Hepatocyte (in vitro differentiated cells): ENCODE measurements around the gene SHROOM3. TPM values are rescaled to one million over a fixed set of nuclear protein-coding genes. Genes with fewer than 3 reads are reported as not detected.

Experiments used
- DNase-seq: peaks from one replicate; pipeline ENCODE4 v3.0.0-alpha.2; 2016; ENCODE audit warnings: low spot score
- H2AFZ ChIP-seq: fragments of 200-600 bp; sonication (generic); 2 replicates; pipeline ENCODE4 v1.6.0; 2016; ENCODE audit warnings: antibody characterized with exemption, mild to moderate bottlenecking
- H3K27ac ChIP-seq: fragments of 200-600 bp; sonication (generic); 2 replicates; pipeline ENCODE4 v1.5.1; 2016; ENCODE audit warnings: mild to moderate bottlenecking
- H3K27me3 ChIP-seq: fragments of 200-600 bp; sonication (generic); 2 replicates; pipeline ENCODE4 v1.6.1; 2016
- H3K36me3 ChIP-seq: fragments of 200-600 bp; sonication (generic); replicated peaks from 2 replicates; pipeline ENCODE4 v1.5.1; 2016; ENCODE audit warnings: low read depth; ENCODE audit not compliant: insufficient read depth
- H3K4me1 ChIP-seq: fragments of 200-600 bp; sonication (generic); 2 replicates; pipeline ENCODE4 v1.5.1; 2016; ENCODE audit warnings: mild to moderate bottlenecking, moderate library complexity; ENCODE audit not compliant: insufficient read depth
- H3K4me2 ChIP-seq: fragments of 200-600 bp; sonication (generic); 2 replicates; pipeline ENCODE4 v1.6.0; 2016
- H3K4me3 ChIP-seq: fragments of 200-600 bp; sonication (generic); 2 replicates; pipeline ENCODE4 v1.5.1; 2016; ENCODE audit warnings: mild to moderate bottlenecking
- H3K79me2 ChIP-seq: fragments of 200-600 bp; sonication (generic); 2 replicates; pipeline ENCODE4 v1.6.0; 2017; ENCODE audit warnings: mild to moderate bottlenecking
- H3K9me2 ChIP-seq: fragments of 200-600 bp; sonication (generic); replicated peaks from 2 replicates; pipeline ENCODE4 v1.6.0; 2017; ENCODE audit warnings: mild to moderate bottlenecking; ENCODE audit not compliant: insufficient read depth
- H3K9me3 ChIP-seq: fragments of 200-600 bp; sonication (generic); 2 replicates; pipeline ENCODE4 v1.5.1; 2016; ENCODE audit warnings: low read depth, mild to moderate bottlenecking
- H4K20me1 ChIP-seq: fragments of 200-600 bp; sonication (generic); 2 replicates; pipeline ENCODE4 v1.6.0; 2016; ENCODE audit warnings: mild to moderate bottlenecking; ENCODE audit not compliant: insufficient read depth, poor library complexity, severe bottlenecking
- EZH2 ChIP-seq: fragments of 200-600 bp; sonication (generic); IDR thresholded peaks from 2 replicates; pipeline ENCODE4 v1.6.1; 2016; ENCODE audit warnings: antibody characterized with exemption, mild to moderate bottlenecking, borderline replicate concordance
- EZH2phosphoT487 ChIP-seq: fragments of 200-600 bp; sonication (generic); IDR thresholded peaks from one replicate; pipeline ENCODE4 v1.6.1; 2018; ENCODE audit warnings: antibody characterized with exemption, mild to moderate bottlenecking, low read depth, moderate library complexity; ENCODE audit not compliant: unreplicated experiment, severe bottlenecking
- WGBS: methylation state at CpG from one replicate; pipeline ENCODE4 v1.1.6; 2016; ENCODE audit warnings: low lambda C conversion rate; ENCODE audit errors: missing lambda C conversion rate; 5-methylcytosine and 5-hydroxymethylcytosine counted together
- polyA plus RNA-seq: library from polyadenylated mRNA; unstranded; fragments of >200 nt; fragmentation: Nextera tagmentation; extraction: Ambion mirVana; gene quantifications from 2 replicates; pipeline ENCODE4 v1.2.1, GENCODE V29; 2016
- total RNA-seq: library from RNA; depleted of rRNA; stranded (reverse); fragments of >200 nt; gene quantifications from 2 replicates; pipeline ENCODE4 v1.2.3, GENCODE V29; 2014
- TF ChIP-seq, protein P1 (sequence below): fragments of 200-600 bp; sonication (generic); IDR thresholded peaks from 2 replicates; pipeline ENCODE4 v1.5.1; 2016; ENCODE audit warnings: antibody characterized with exemption, mild to moderate bottlenecking; ENCODE audit not compliant: poor library complexity

SHROOM3 gene
- total and polyA plus RNA-seq, 2 experiments from 2014 or later: 35.0 to 63.1 TPM

DNA sequence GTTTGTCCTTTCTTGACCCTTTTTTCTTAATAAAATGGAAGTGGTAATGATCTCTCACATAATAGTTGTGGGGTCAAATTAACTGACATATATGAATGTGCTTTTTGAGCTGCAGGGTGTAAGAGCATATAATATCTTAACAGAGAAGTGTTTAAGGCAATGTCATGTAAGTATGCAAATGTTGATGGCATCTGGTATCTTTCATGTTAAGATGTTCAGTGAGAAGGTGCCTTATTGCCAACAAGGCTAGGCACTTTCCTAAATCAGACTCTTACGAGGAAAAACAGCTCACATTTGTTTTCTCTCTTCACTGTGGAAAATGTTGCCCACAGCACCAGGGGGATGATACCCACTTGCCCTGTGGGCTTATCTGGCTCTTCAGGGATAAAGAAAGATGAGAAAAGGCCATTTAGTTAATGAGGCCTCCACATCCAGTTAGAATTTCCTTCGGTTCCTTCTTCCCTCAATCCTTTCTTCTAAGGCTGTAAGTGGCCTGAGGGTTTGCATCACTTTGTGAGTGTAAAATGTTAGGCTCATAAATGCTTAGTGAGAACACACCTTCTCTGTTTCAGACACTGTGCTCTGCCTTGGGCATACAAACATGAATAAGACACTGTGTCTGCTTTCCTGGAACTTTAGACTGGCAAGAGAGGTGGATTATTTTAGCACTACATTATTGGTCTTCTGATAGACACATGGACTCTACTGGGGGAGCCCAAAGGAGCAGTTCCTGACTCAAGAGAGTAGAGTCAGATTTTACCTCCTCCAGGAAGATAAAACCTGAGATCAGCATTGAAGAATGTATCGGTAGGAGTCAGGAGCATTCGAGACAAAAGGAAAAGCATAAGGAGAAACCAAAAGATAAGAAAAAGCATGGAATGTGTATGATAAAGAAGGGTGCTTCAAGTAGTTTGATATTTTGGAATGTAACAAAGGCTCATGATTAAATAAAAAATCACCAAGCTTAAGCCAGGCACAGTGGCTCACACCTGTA lies 327.4 kb downstream of the SHROOM3 start:
- Histone ChIP-seq H3K27me3 (no peaks in the 10 kb centered on the region), H3K4me1 (no peaks in the 10 kb centered on the region), H4K20me1 (no peaks in the 10 kb centered on the region), H3K9me3 (no peaks in the 10 kb centered on the region), H2AFZ (no peak overlapping the region), H3K36me3 (no peaks in the 10 kb centered on the region), H3K4me3 (no peak overlapping the region), H3K79me2 (no peaks in the 10 kb centered on the region), H3K4me2 (no peak overlapping the region), H3K9me2 (no peaks in the 10 kb centered on the region), H3K27ac (no peak overlapping the region)
- 92% methylated on average over 4 of the region's 4 CpGs for WGBS
- TF ChIP-seq EZH2phosphoT487 (no peak), EZH2 (no peak)
- TF ChIP-seq, protein P1, sequence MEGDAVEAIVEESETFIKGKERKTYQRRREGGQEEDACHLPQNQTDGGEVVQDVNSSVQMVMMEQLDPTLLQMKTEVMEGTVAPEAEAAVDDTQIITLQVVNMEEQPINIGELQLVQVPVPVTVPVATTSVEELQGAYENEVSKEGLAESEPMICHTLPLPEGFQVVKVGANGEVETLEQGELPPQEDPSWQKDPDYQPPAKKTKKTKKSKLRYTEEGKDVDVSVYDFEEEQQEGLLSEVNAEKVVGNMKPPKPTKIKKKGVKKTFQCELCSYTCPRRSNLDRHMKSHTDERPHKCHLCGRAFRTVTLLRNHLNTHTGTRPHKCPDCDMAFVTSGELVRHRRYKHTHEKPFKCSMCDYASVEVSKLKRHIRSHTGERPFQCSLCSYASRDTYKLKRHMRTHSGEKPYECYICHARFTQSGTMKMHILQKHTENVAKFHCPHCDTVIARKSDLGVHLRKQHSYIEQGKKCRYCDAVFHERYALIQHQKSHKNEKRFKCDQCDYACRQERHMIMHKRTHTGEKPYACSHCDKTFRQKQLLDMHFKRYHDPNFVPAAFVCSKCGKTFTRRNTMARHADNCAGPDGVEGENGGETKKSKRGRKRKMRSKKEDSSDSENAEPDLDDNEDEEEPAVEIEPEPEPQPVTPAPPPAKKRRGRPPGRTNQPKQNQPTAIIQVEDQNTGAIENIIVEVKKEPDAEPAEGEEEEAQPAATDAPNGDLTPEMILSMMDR: no peak
- DNase-seq: no peak

DNA sequence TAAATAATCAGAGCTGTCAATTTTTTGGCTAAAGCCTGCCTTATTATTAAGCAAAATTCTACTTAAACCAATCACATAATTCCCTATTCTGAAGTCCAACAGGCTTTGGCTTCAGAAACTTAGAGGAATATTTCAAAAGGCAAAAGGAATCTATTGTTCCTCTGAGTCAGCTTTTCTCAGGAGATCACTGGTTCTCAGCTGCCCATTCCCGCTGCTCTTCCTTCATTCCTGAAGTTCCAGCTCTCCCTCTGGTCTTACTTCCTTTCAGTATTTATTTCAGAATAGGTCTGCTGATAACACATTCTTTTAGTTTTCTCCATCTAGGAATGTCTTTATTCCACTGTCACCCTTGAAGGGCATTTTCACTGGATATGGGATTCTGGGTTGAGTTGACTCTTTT lies 329.2 kb downstream of the SHROOM3 start:
- Histone ChIP-seq H2AFZ (no peak overlapping the region), H3K79me2 (no peaks in the 10 kb centered on the region), H4K20me1 (no peaks in the 10 kb centered on the region), H3K4me2 (no peak overlapping the region), H3K9me2 (no peaks in the 10 kb centered on the region), H3K36me3 (no peaks in the 10 kb centered on the region), H3K27me3 (no peaks in the 10 kb centered on the region), H3K9me3 (no peaks in the 10 kb centered on the region), H3K4me1 (no peaks in the 10 kb centered on the region), H3K27ac (no peak overlapping the region), H3K4me3 (no peak overlapping the region)
- no peak for DNase-seq
- TF ChIP-seq, protein P1: no peak
- TF ChIP-seq EZH2phosphoT487: no peak
- no peak for TF ChIP-seq EZH2
- 57% methylated on average over 1 of the region's 1 CpG for WGBS

DNA sequence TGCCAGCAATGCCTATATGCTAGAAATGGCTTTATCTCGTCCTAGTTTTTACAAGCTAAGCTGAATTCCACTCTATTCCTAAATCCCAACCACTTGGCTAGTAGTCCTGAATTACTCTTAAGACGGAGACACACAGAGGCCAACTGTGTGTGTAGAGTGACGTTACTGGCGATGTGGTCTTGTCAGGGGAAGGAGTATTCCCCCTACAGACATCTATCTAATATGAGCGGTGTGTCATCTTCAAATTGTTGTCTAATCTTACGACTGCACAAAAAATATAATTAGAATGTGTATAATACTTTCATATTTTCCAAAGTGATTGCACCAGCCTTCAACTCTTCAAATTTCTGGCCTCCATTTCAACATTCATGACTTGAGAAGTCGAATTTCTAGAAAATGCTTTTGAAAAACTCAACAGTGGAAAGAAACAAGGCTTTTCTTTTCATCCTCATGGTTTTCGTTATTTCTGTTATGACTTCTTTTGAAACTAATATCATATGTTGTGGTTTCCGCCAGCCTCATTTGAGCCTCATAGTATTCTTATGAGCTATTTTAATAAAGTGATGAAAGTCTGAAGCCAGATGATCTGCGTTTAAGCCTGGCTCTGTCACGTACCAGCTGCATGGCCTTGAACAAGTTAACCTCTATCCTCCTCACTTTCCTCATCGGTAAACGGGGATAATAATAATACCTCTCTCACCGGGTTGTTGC lies 330.6 kb downstream of the SHROOM3 start:
- H3K36me3 ChIP-seq: no peaks in the 10 kb centered on the region
- no peak overlapping the region for H2AFZ ChIP-seq
- H3K4me2 ChIP-seq: no peak overlapping the region
- no peaks in the 10 kb centered on the region for H3K79me2 ChIP-seq
- 87% methylated on average over 14 of the region's 14 CpGs for WGBS
- no peak overlapping the region for H3K27ac ChIP-seq
- H3K9me3 ChIP-seq: no peaks in the 10 kb centered on the region
- no peaks in the 10 kb centered on the region for H4K20me1 ChIP-seq
- DNase-seq: no peak
- H3K4me3 ChIP-seq: no peak overlapping the region
- no peaks in the 10 kb centered on the region for H3K9me2 ChIP-seq
- no peaks in the 10 kb centered on the region for H3K4me1 ChIP-seq
- TF ChIP-seq EZH2phosphoT487 (no peak), EZH2 (no peak)
- TF ChIP-seq, protein P1: no peak
- no peaks in the 10 kb centered on the region for H3K27me3 ChIP-seq
